Measurements from ENCODE around the gene LSM5. TPM values are rescaled to one million over a fixed set of nuclear protein-coding genes. Genes with fewer than 3 reads are reported as not detected.

Gene LSM5
- total and polyA plus RNA-seq, 9 of the 15 experiments (the other 6 are each of a cell fraction or from before 2014, with no cell fraction given): 36.3 to 620 (median 186) TPM

DNA sequence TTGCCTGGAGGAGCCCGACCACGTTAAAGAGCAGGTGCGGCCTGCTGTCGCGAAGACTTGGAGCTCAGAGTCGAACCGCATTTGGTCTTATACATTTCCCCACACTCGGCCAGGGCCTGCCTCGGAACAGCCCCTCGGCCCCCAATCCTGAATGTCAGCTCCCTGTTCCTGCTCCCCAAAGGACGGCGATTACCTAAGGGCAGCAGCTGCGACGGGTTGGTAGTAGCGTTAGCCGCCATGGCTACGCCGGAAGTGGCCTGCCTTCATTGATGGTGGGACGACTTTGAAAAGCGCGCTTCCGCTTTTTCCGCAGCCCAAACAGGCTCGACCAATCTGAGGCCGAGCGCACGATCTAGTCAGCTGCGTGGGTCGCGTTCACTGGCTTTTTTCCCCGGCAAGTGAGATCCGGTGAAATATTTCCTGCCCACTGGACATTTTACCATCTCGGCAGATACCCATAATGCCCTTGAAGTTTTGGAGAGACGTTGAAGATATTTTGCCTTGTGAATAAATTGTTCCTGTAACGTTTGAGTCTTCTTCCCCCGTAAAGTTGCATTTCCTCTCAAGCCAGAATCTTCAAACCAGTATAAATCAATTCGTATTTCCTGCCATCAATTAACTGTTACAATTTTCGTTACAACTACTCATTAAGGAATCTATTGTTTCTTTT, at the start of gene LSM5 (continued):
- TF ChIP-seq ZNF639 (CRISPR knock-in tag; conservative IDR thresholded peaks at IDR 0.05 in 1 of 2, IDR thresholded peaks at IDR 0.05 in 1 of 2) (peak in 1 of 2 experiments; percentile 26; a peak in 1 of 4 replicates), ZBTB2 (IDR thresholded peaks at IDR 0.05) (no peak; the same call in 1 of the 2 replicates), PYGO2 (tag; IDR thresholded peaks at IDR 0.05) (no peak), KDM2B (CRISPR knock-in tag; IDR thresholded peaks at IDR 0.05) (no peak), ZNF124 (CRISPR knock-in tag; IDR thresholded peaks at IDR 0.05) (no peak), PTBP1 (IDR thresholded peaks at IDR 0.05; ENCODE audit: low read depth, low read length) (no peak), THRB (CRISPR knock-in tag; conservative IDR thresholded peaks at IDR 0.05) (no peak), BACH1 (tag; IDR thresholded peaks at IDR 0.05) (no peak; the same call in 1 of the 2 replicates), MTF1 (CRISPR knock-in tag; IDR thresholded peaks at IDR 0.05; ENCODE audit: borderline replicate concordance) (no peak), HDAC8 (tag; IDR thresholded peaks at IDR 0.05) (peak; percentile 64; the same call in 1 of the 2 replicates), MXD1 (CRISPR knock-in tag; IDR thresholded peaks at IDR 0.05; ENCODE audit: borderline replicate concordance, poor library complexity, severe bottlenecking) (no peak), MBD2 (IDR thresholded peaks at IDR 0.05; ENCODE audit: borderline replicate concordance, low read depth) (peak; percentile 75; the same call in 1 of the 2 replicates), PREB (CRISPR knock-in tag; IDR thresholded peaks at IDR 0.05) (no peak)
- TF ChIP-seq, protein P1, sequence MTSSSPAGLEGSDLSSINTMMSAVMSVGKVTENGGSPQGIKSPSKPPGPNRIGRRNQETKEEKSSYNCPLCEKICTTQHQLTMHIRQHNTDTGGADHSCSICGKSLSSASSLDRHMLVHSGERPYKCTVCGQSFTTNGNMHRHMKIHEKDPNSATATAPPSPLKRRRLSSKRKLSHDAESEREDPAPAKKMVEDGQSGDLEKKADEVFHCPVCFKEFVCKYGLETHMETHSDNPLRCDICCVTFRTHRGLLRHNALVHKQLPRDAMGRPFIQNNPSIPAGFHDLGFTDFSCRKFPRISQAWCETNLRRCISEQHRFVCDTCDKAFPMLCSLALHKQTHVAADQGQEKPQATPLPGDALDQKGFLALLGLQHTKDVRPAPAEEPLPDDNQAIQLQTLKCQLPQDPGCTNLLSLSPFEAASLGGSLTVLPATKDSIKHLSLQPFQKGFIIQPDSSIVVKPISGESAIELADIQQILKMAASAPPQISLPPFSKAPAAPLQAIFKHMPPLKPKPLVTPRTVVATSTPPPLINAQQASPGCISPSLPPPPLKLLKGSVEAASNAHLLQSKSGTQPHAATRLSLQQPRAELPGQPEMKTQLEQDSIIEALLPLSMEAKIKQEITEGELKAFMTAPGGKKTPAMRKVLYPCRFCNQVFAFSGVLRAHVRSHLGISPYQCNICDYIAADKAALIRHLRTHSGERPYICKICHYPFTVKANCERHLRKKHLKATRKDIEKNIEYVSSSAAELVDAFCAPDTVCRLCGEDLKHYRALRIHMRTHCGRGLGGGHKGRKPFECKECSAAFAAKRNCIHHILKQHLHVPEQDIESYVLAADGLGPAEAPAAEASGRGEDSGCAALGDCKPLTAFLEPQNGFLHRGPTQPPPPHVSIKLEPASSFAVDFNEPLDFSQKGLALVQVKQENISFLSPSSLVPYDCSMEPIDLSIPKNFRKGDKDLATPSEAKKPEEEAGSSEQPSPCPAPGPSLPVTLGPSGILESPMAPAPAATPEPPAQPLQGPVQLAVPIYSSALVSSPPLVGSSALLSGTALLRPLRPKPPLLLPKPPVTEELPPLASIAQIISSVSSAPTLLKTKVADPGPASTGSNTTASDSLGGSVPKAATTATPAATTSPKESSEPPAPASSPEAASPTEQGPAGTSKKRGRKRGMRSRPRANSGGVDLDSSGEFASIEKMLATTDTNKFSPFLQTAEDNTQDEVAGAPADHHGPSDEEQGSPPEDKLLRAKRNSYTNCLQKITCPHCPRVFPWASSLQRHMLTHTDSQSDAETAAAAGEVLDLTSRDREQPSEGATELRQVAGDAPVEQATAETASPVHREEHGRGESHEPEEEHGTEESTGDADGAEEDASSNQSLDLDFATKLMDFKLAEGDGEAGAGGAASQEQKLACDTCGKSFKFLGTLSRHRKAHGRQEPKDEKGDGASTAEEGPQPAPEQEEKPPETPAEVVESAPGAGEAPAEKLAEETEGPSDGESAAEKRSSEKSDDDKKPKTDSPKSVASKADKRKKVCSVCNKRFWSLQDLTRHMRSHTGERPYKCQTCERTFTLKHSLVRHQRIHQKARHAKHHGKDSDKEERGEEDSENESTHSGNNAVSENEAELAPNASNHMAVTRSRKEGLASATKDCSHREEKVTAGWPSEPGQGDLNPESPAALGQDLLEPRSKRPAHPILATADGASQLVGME (CRISPR knock-in tag; IDR thresholded peaks at IDR 0.05): 0 out of 2 replicates have a peak, but pooled peaks have one; percentile 25

Data from K562 (cell line).